Sigmoid colon (tissue), 7 donors: ENCODE measurements around the gene PLA2R1. TPM values are rescaled to one million over a fixed set of nuclear protein-coding genes. Genes with fewer than 3 reads are reported as not detected.

Source experiments
- DNase-seq: peaks from one replicate; pipeline ENCODE4 v3.0.0-alpha.2; 2019
- H3K27ac ChIP-seq, 4 donors: fragments of 200-600 bp; sonication (generic); one replicate each; pipeline ENCODE4 v1.5.1; 2016 to 2019; ENCODE audit warnings: mild to moderate bottlenecking in 1 of 4
- H3K27me3 ChIP-seq, 3 donors: fragments of 200-600 bp; sonication (generic); one replicate each; pipeline ENCODE4 v1.5.1; 2019; ENCODE audit warnings: mild to moderate bottlenecking in 1 of 3
- H3K36me3 ChIP-seq, 4 donors: fragments of 200-600 bp; sonication (generic); one replicate each; pipeline ENCODE4 v1.5.1; 2016 to 2019
- H3K4me1 ChIP-seq, 4 donors: fragments of 200-600 bp; sonication (generic); one replicate each; pipeline ENCODE4 v1.5.1; 2017 to 2019
- H3K4me3 ChIP-seq, 4 donors: fragments of 200-600 bp; sonication (generic); one replicate each; pipeline ENCODE4 v1.5.1; 2017 to 2019; ENCODE audit warnings: mild to moderate bottlenecking in 2 of 4, moderate library complexity in 1 of 4
- H3K9me3 ChIP-seq, 4 donors: fragments of 200-600 bp in 3 of 4; sonication (generic) in 3 of 4; one replicate each; pipeline versions ENCODE4 v1.5.1 to v1.6.1; 2013 to 2019
- EP300 ChIP-seq, 4 donors: sonication (generic); formaldehyde crosslinking; IDR thresholded peaks; one replicate each; pipeline ENCODE4 v1.6.1; 2017; ENCODE audit warnings: antibody characterized with exemption in 4 of 4
- POLR2A ChIP-seq, 2 donors: fragments of 450-650 bp; IDR thresholded peaks; one replicate each; pipeline ENCODE4 v1.6.1; 2016; ENCODE audit warnings: antibody characterized with exemption in 2 of 2, mild to moderate bottlenecking in 2 of 2, moderate library complexity in 2 of 2
- POLR2AphosphoS5 ChIP-seq, 4 donors: sonication (generic); formaldehyde crosslinking; IDR thresholded peaks; one replicate each; pipeline ENCODE4 v1.6.1; 2017; ENCODE audit warnings: antibody characterized with exemption in 4 of 4
- WGBS, 2 donors: extraction: QIAGEN DNeasy Blood & Tissue Kit; methylation state at CpG; one replicate each; pipeline ENCODE4 v1.1.7; 2013; 5-methylcytosine and 5-hydroxymethylcytosine counted together
- intact Hi-C: fragments of 100-400 bp; cut with DNase I; formaldehyde crosslinking; loops from one replicate; pipeline ENCODE4 v1.15.1; 2023
- polyA plus RNA-seq, 3 donors: library from polyadenylated mRNA; stranded (reverse); fragments of 200-250 nt; gene quantifications; one replicate each; pipeline ENCODE4 v1.2.3, GENCODE V29; 2013
- total RNA-seq, 4 donors: library from RNA; depleted of rRNA; stranded (reverse); fragments of >200 nt; gene quantifications; one replicate each; pipeline ENCODE4 v1.1.0, GENCODE V29; 2016
- TF ChIP-seq, protein P1 (sequence below), 4 experiments: fragments of 450-650 bp in 3 of 4; fragments of 200-600 bp in 1 of 4; IDR thresholded peaks; one replicate each; pipeline ENCODE4 v1.5.1; 2016 to 2019; ENCODE audit warnings: antibody characterized with exemption in 4 of 4, mild to moderate bottlenecking in 3 of 4, moderate library complexity in 2 of 4
- donor health status: healthy with polysubstance abuse.
- donor health status: Bipolar disorder and iron deficiency.
- donor health status: healthy.

The PLA2R1 gene
- total and polyA plus RNA-seq, 7 donors = 0.23 to 19.7 (median 3.9) TPM

DNA sequence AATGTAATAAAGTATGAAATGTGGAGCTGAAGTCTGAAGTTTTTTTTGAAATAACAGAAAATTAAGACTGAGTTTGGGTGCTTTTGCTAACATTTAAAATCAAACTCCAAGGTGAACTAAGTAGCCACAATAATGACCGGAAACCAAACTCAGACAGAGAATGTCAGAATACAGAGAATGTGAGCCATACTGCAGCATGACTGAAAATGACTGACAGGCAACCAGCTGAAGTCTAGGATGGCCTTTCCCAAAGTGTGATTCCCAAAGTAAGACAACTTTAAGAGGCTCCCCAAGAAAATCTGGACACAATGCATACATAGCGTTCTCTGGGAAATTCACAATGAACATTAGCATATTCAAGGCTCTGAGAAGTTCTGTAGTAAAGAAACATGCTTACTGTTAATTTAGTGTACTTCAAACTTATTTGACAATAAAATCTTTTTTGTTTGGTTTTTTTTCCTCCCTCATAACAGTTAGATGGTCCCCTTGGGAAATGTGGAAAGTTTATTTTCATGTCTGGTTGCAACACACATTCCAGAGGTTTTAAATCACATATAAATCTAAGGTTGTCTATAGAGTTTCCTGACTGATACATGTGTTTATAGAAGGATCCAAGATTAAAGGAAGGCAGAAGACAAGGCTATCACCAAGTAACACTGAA is 28.6 kb downstream of the PLA2R1 start:
- Histone ChIP-seq H3K4me1 (peaks cover 0 to under 1% (median 0%) of the 10 kb centered on the region in 4 donors), H3K27me3 (no peaks in the 10 kb centered on the region), H3K4me3 (no peak overlapping the region), H3K36me3 (peaks cover 0 to 5% (median 0%) of the 10 kb centered on the region in 4 donors), H3K9me3 (no peaks in the 10 kb centered on the region), H3K27ac (no peak overlapping the region)
- TF ChIP-seq POLR2A (IDR thresholded peaks at IDR 0.05) = no peak
- TF ChIP-seq POLR2AphosphoS5 (IDR thresholded peaks at IDR 0.05) = no peak
- TF ChIP-seq, protein P1, sequence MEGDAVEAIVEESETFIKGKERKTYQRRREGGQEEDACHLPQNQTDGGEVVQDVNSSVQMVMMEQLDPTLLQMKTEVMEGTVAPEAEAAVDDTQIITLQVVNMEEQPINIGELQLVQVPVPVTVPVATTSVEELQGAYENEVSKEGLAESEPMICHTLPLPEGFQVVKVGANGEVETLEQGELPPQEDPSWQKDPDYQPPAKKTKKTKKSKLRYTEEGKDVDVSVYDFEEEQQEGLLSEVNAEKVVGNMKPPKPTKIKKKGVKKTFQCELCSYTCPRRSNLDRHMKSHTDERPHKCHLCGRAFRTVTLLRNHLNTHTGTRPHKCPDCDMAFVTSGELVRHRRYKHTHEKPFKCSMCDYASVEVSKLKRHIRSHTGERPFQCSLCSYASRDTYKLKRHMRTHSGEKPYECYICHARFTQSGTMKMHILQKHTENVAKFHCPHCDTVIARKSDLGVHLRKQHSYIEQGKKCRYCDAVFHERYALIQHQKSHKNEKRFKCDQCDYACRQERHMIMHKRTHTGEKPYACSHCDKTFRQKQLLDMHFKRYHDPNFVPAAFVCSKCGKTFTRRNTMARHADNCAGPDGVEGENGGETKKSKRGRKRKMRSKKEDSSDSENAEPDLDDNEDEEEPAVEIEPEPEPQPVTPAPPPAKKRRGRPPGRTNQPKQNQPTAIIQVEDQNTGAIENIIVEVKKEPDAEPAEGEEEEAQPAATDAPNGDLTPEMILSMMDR (IDR thresholded peaks at IDR 0.05) = no peak
- TF ChIP-seq EP300 (IDR thresholded peaks at IDR 0.05) = no peak
- no peak for DNase-seq
- 94% methylated on average over 2 of the region's 2 CpGs for WGBS, 2 donors
- intact Hi-C loops = no loop called here

DNA sequence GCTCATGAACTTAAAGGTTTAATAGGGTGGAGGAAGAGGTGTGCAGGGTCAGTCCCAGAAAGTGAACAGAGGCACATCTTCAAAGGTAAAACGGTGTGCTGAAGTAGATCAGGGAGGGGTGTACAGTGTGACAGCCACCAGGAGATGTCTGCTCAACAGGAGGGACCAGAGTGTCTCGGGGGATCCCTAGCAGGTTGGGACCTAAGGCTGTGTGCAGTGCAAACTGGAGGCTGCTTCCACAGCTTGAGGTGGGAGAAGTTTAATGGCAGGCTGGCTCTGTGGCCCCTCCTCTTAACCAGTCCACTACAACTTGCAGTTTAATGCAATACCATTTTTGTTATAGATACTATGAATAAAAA is 33.2 kb downstream of the PLA2R1 start:
- 45 to 48% methylated on average over 2 of the region's 2 CpGs for WGBS, 2 donors

DNA sequence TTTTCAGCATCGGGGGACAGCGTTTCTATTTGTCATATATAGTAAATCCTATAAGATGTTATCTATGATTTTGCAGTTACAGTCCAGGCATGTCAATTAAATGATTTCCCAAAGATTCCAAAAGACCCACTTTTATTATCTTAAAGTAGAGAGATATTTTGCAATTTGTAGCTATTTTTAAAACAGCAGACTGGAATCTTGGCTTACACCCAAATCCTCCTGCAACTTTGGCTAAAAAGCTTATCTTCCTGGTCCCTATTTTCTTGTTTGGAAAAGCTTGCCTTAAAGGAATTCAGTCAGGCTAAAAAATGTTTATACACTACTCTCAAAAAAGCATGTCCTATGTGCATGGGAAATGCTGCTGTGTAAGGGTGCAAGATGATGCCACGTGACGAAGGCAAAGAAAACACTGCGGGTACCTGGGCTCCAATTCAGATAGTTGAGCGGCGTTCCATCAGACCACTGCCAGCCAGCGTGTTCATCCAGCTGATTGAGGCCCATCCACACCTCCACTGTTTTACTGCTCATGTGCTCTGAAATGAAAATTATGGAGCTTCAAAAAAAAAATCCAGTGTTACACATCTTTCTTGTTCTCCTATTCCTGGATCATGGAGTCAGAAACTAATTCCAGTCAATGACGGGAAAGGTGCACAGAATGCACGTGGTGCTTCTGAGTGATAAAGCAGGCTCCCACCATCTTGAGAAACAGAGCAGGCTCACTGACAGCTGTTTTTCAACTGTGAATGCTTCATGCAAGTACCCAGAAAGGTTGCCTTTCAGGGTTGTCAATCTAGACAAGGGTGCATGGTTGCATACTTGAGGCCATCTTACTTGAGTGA is 33.8 kb downstream of the PLA2R1 start:
- Histone ChIP-seq H3K27me3 (no peaks in the 10 kb centered on the region), H3K4me3 (no peak overlapping the region), H3K4me1 (peaks cover 0 to 8% (median 3%) of the 10 kb centered on the region in 4 donors), H3K9me3 (no peaks in the 10 kb centered on the region), H3K27ac (no peak overlapping the region), H3K36me3 (peaks cover 0 to 5% (median 0%) of the 10 kb centered on the region in 4 donors)
- intact Hi-C loops = no loop called here
- TF ChIP-seq POLR2AphosphoS5 (IDR thresholded peaks at IDR 0.05) (no peak), EP300 (IDR thresholded peaks at IDR 0.05) (no peak), POLR2A (IDR thresholded peaks at IDR 0.05) (no peak)
- TF ChIP-seq, protein P1 (IDR thresholded peaks at IDR 0.05) = no peak
- DNase-seq = no peak
- WGBS, 2 donors = 88 to 93% methylated on average over 10 of the region's 10 CpGs

More for the DNA sequence above, 33.2 kb downstream of the PLA2R1 start:
- Histone ChIP-seq H3K4me1 (peaks cover 0 to 8% (median 3%) of the 10 kb centered on the region in 4 donors), H3K27ac (no peak overlapping the region), H3K9me3 (no peaks in the 10 kb centered on the region), H3K4me3 (no peak overlapping the region), H3K27me3 (no peaks in the 10 kb centered on the region), H3K36me3 (peaks cover 0 to 5% (median 0%) of the 10 kb centered on the region in 4 donors)
- DNase-seq = no peak
- TF ChIP-seq POLR2AphosphoS5 (IDR thresholded peaks at IDR 0.05) (no peak), POLR2A (IDR thresholded peaks at IDR 0.05) (no peak), EP300 (IDR thresholded peaks at IDR 0.05) (no peak)
- TF ChIP-seq, protein P1 (IDR thresholded peaks at IDR 0.05) = no peak
- intact Hi-C loops = no loop called here

DNA sequence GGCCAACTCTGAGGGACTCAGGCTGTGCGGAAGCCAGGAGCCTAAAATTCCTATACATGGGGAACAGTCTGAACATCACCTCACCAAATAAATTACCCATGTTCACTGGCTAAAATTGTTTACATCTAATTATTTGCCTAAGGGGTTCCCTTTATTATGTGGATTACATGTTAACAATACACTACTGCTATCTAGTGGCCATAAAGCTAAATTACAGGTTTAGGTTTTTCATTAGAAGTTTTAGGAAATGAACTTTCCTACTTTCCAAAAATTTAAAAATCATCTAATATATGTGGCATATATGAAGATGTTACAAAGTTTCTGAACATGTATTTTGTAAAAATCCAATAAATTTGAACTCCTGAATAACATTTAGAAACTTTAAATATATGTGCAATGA is 40.3 kb downstream of the PLA2R1 start:
- intact Hi-C loops = no loop called here
- Histone ChIP-seq H3K9me3 (peaks cover 0 to 3% (median 0%) of the 10 kb centered on the region in 4 donors), H3K36me3 (peaks cover 0 to 23% (median 0%) of the 10 kb centered on the region in 4 donors), H3K4me3 (no peak overlapping the region), H3K4me1 (no peaks in the 10 kb centered on the region), H3K27ac (no peak overlapping the region), H3K27me3 (no peaks in the 10 kb centered on the region)
- WGBS, 2 donors = 98 to 100% methylated on average over 1 of the region's 1 CpG
- no peak for TF ChIP-seq POLR2AphosphoS5 (IDR thresholded peaks at IDR 0.05)
- TF ChIP-seq EP300 (IDR thresholded peaks at IDR 0.05) = no peak
- TF ChIP-seq POLR2A (IDR thresholded peaks at IDR 0.05) = no peak
- TF ChIP-seq, protein P1 (IDR thresholded peaks at IDR 0.05) = no peak
- DNase-seq = no peak
